GM12878 (cell line): ENCODE data around the gene DDX42. TPM values are rescaled to one million over a fixed set of nuclear protein-coding genes. Genes with fewer than 3 reads are reported as not detected.

Experiments
- ATAC-seq: fragments of 200-7000 bp; cut with Tn5 transposase; 3 replicates; pipeline ENCODE4 v1.9.1; 2020; ENCODE audit warnings: mild to moderate bottlenecking, moderate library complexity
- BruUV-seq: library from RNA; stranded (reverse); fragments of 400-500 nt; replicated peaks from 2 replicates; lab custom pipeline; 2021; lab: Mats Ljungman, UMichigan
- CTCF ChIA-PET: fragments of 300-600 bp; sonication (Branson Sonifier 250); formaldehyde crosslinking; extraction: SDS; loops from one replicate; lab custom pipeline; 2021; ENCODE audit warnings: inconsistent platforms; lab: Yijun Ruan, JAX
- POLR2A ChIA-PET: fragments of 350-600 bp; formaldehyde crosslinking; extraction: SDS; loops from one replicate; lab custom pipeline; 2021; ENCODE audit warnings: inconsistent platforms; lab: Charles Lee
- RAD21 ChIA-PET: fragments of 300-600 bp; sonication (Branson Sonifier 250); formaldehyde crosslinking; loops from one replicate; lab custom pipeline; 2023; ENCODE audit warnings: antibody characterized with exemption; ENCODE audit not compliant: unreplicated experiment; lab: Charles Lee
- SMC1A ChIA-PET: fragments of 300-600 bp; sonication (Branson Sonifier 250); formaldehyde crosslinking; loops from one replicate; lab custom pipeline; 2023; ENCODE audit not compliant: unreplicated experiment, uncharacterized antibody; lab: Charles Lee
- DNase-seq: peaks from one replicate; pipeline ENCODE4 v3.0.0-alpha.2; 2011; ENCODE audit warnings: low read depth, low spot score
- FAIRE-seq: peaks from 3 replicates; lab custom pipeline; 2011; peaks lifted over from hg19 to GRCh38; lab: Jason Lieb, UNC
- H2AFZ ChIP-seq: 2 replicates; pipeline ENCODE4 v1.6.0; 2011; ENCODE audit warnings: low read depth, low read length, control low read depth; ENCODE audit not compliant: control insufficient read depth
- H3K27ac ChIP-seq: 2 replicates; pipeline ENCODE4 v1.5.1; 2011; ENCODE audit warnings: control low read depth; ENCODE audit not compliant: control insufficient read depth, insufficient read depth
- H3K27me3 ChIP-seq, 2 experiments: replicated peaks in 1 of 2; 2 replicates each; pipeline versions ENCODE4 v1.6.0 to v1.6.1; 2011; ENCODE audit warnings: low read length in 1 of 2; ENCODE audit not compliant: control insufficient read depth in 2 of 2, insufficient read depth in 2 of 2
- H3K36me3 ChIP-seq, 2 experiments: 2 replicates each; pipeline ENCODE4 v1.5.1; 2011; ENCODE audit warnings: low read length in 1 of 2; ENCODE audit not compliant: control insufficient read depth in 2 of 2, insufficient read depth in 2 of 2
- H3K4me1 ChIP-seq: 2 replicates; pipeline ENCODE4 v1.6.1; 2011; ENCODE audit warnings: mild to moderate bottlenecking, low read length, moderate library complexity, mixed read lengths; ENCODE audit not compliant: control insufficient read depth, insufficient read depth
- H3K4me2 ChIP-seq: 2 replicates; pipeline ENCODE4 v1.6.0; 2011; ENCODE audit warnings: control low read depth; ENCODE audit not compliant: control insufficient read depth, insufficient read depth
- H3K4me3 ChIP-seq: fragments of 200-600 bp; sonication (generic); 2 replicates; pipeline ENCODE4 v1.5.1; 2016
- H3K79me2 ChIP-seq: 2 replicates; pipeline ENCODE4 v1.6.0; 2011; ENCODE audit warnings: low read length; ENCODE audit not compliant: control insufficient read depth, insufficient read depth
- H3K9ac ChIP-seq: 2 replicates; pipeline ENCODE4 v1.8.0; 2011; ENCODE audit warnings: low read length, control low read depth, mixed read lengths; ENCODE audit not compliant: control insufficient read depth, insufficient read depth
- H3K9me3 ChIP-seq: replicated peaks from 3 replicates; pipeline ENCODE4 v1.5.1; 2011; ENCODE audit warnings: mild to moderate bottlenecking, low read length; ENCODE audit not compliant: control insufficient read depth, insufficient read depth
- H4K20me1 ChIP-seq: 2 replicates; pipeline ENCODE4 v1.6.0; 2011; ENCODE audit not compliant: control insufficient read depth, insufficient read depth
- ATF7 ChIP-seq: fragments of 450-650 bp; IDR thresholded peaks from 2 replicates; pipeline ENCODE4 v1.6.1; 2016; ENCODE audit warnings: low read depth, mild to moderate bottlenecking
- BHLHE40 ChIP-seq, 2 experiments: fragments of 450-650 bp in 1 of 2; IDR thresholded peaks; 2 replicates each; pipeline ENCODE4 v1.6.1; 2011 to 2017; ENCODE audit warnings: low read depth in 2 of 2, borderline replicate concordance in 1 of 2, improper control_type of control experiment in 1 of 2, low read length in 1 of 2, mild to moderate bottlenecking in 1 of 2
- CHD1 ChIP-seq: IDR thresholded peaks from 2 replicates; pipeline ENCODE4 v1.6.1; 2012; ENCODE audit warnings: low read depth, low read length, improper control_type of control experiment
- EED ChIP-seq: sonication (generic); IDR thresholded peaks from 2 replicates; pipeline ENCODE4 v1.6.1; 2016; ENCODE audit warnings: antibody characterized with exemption, low read depth
- KAT2A ChIP-seq: conservative IDR thresholded peaks from 2 replicates; pipeline ENCODE4 v1.6.1; 2011; ENCODE audit warnings: low read depth, low read length; ENCODE audit not compliant: control insufficient read depth
- LARP7 ChIP-seq: fragments of 450-650 bp; IDR thresholded peaks from 2 replicates; pipeline ENCODE4 v1.6.1; 2017; ENCODE audit warnings: mild to moderate bottlenecking
- MAX ChIP-seq: IDR thresholded peaks from 2 replicates; pipeline ENCODE4 v1.6.1; 2012; ENCODE audit warnings: low read depth, low read length, improper control_type of control experiment
- MEF2A ChIP-seq: IDR thresholded peaks from 2 replicates; pipeline ENCODE4 v1.6.1; 2011; ENCODE audit warnings: low read depth, mild to moderate bottlenecking, low read length, moderate library complexity; ENCODE audit not compliant: insufficient read depth
- MYC ChIP-seq: IDR thresholded peaks from 2 replicates; pipeline ENCODE4 v1.6.1; 2011; ENCODE audit warnings: mild to moderate bottlenecking, low read length, moderate library complexity, inconsistent platforms; ENCODE audit not compliant: insufficient read depth, insufficient replicate concordance, insufficient read length, severe bottlenecking
- NFYA ChIP-seq: IDR thresholded peaks from 2 replicates; pipeline ENCODE4 v1.6.1; 2011; ENCODE audit warnings: low read depth, mild to moderate bottlenecking, low read length, improper control_type of control experiment, borderline replicate concordance
- PML ChIP-seq: IDR thresholded peaks from 2 replicates; pipeline ENCODE4 v1.6.1; 2012; ENCODE audit warnings: low read length, inconsistent platforms
- RAD21 ChIP-seq: IDR thresholded peaks from 2 replicates; pipeline ENCODE4 v1.6.1; 2011; ENCODE audit warnings: mild to moderate bottlenecking, low read depth, low read length, moderate library complexity; ENCODE audit not compliant: insufficient read depth
- RB1 ChIP-seq: fragments of 450-650 bp; formaldehyde crosslinking; IDR thresholded peaks from 2 replicates; pipeline ENCODE4 v1.6.1; 2017; ENCODE audit warnings: mild to moderate bottlenecking, borderline replicate concordance
- SMARCA5 ChIP-seq: fragments of 450-650 bp; IDR thresholded peaks from 2 replicates; pipeline ENCODE4 v1.6.1; 2017; ENCODE audit warnings: mild to moderate bottlenecking
- USF1 ChIP-seq: IDR thresholded peaks from 2 replicates; pipeline ENCODE4 v1.6.1; 2011; ENCODE audit warnings: borderline replicate concordance, low read depth, mild to moderate bottlenecking, moderate library complexity, mixed read lengths, low read length; ENCODE audit not compliant: insufficient read depth; ENCODE audit errors: extremely low read length
- YY1 ChIP-seq: IDR thresholded peaks from 2 replicates; pipeline ENCODE4 v1.6.1; 2011; ENCODE audit warnings: low read depth, mild to moderate bottlenecking, low read length
- ZNF384 ChIP-seq: IDR thresholded peaks from 2 replicates; pipeline ENCODE4 v1.6.1; 2012; ENCODE audit warnings: low read depth, mild to moderate bottlenecking, low read length, improper control_type of control experiment, borderline replicate concordance
- WGBS: methylation state at CpG from one replicate; pipeline ENCODE4 v1.1.6; 2016; ENCODE audit warnings: low lambda C conversion rate; ENCODE audit not compliant: insufficient replicate concordance, insufficient coverage; ENCODE audit errors: missing lambda C conversion rate; 5-methylcytosine and 5-hydroxymethylcytosine counted together
- in situ Hi-C: fragments of 300-500 bp; cut with MboI; formaldehyde crosslinking; loops from 9 replicates; pipeline ENCODE4 v1.14.3; 2018; ENCODE audit warnings: mixed read lengths
- intact Hi-C: fragments of 100-400 bp; cut with micrococcal nuclease; formaldehyde crosslinking; loops from one replicate; pipeline ENCODE4 v1.14.2; 2022; ENCODE audit not compliant: unreplicated experiment
- polyA plus RNA-seq, 11 experiments: library from polyadenylated mRNA; depleted of rRNA in 4 of 11; unstranded in 6 of 11; stranded (reverse) in 5 of 11; fragments of >200 nt; fragmentation: Nextera tagmentation in 4 of 11; fragmentation: Illumina TruSeq in 1 of 11; extraction: Ambion mirVana in 4 of 11; extraction: Trizol in 1 of 11; gene quantifications; 1 replicate in 1 of 11; 2 replicates in 10 of 11; pipeline versions ENCODE4 v1.2.1 to v1.2.3, GENCODE V29; 2011 to 2016; ENCODE audit warnings: inconsistent platforms in 2 of 11, missing spikeins in 2 of 11, low read depth in 1 of 11
- total RNA-seq, 4 experiments: library from RNA; depleted of rRNA in 3 of 4; stranded (reverse); fragments of >200 nt in 3 of 4; fragmentation: Illumina TruSeq in 1 of 4; extraction: Trizol in 1 of 4; gene quantifications; 2 replicates each; pipeline versions ENCODE4 v1.2.1 to v1.2.3, GENCODE V29; 2013 to 2021
- TF ChIP-seq, protein P1 (sequence below), 3 experiments: IDR thresholded peaks in 2 of 3; conservative IDR thresholded peaks in 1 of 3; 2 replicates each; pipeline ENCODE4 v1.5.1; 2011; ENCODE audit warnings: low read depth in 3 of 3, low read length in 3 of 3, mild to moderate bottlenecking in 3 of 3, control low read depth in 2 of 3, moderate library complexity in 2 of 3, inconsistent platforms in 1 of 3, mixed read lengths in 1 of 3; ENCODE audit not compliant: control insufficient read depth in 2 of 3, insufficient read depth in 1 of 3; ENCODE audit errors: extremely low read depth in 1 of 3

Gene DDX42
- total and polyA plus RNA-seq, 10 of the 15 experiments (the other 5 are each of a cell fraction or from before 2014, with no cell fraction given), result 14.6 to 147 (median 65.3) TPM

DNA sequence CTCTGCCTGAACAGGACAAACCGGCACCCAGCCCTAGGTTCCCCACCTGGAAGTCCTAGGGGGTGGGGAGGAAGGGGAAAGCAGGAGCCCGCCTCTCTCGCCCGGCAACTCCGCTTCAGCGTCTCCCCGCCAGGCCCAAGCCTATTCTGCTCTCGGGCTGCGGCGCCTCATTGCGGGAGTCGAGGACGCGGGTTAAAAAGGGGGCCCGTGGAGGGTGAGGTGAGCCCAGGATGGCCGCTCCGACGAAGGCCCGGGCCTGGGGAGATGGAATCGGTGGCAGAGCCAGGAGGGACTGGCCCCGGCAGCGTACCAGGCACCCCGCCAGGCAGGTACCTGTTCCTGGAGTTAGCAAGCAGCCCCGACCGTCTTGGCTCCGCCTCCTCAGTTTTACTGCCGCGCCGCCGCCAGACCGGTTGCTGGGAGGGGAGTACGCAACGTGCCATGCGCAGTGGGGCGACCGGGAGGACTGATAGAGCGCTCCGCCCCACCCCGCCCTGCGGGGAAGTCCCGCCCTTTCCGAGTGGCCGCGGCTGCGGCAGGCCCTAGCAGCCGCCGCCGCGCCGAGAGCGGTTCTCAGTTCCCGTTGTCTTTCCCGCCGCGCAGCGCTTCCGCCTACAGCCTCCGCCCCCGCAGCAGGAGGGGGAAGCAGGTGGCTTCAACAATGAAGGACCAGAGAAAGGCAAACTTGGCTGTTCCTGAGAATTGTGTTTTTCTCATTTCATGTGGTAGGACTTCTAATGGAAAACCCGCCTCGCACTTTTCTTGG is 32.4 kb upstream of the DDX42 start, which contains the start of gene STRADA:
STRADA (minus strand) TSS at position 392 of the 766 bp plus-strand sequence. CDS start 13,430 bp downstream, outside the sequence.
- ATAC-seq (peak; percentile 90), FAIRE-seq (peak; percentile 95), DNase-seq (peak; percentile 95)
- WGBS, result under 1% methylated on average over 61 of the region's 61 CpGs
- SMC1A ChIA-PET, result interaction anchor here (0.9 to 1.8 kb wide), 21 partner anchors 9 to 191 kb away, joined by 3 to 11 read pairs (median 4); partner anchors contain the start of genes CCDC47, DDX42 and FTSJ3
- Histone ChIP-seq H3K79me2 (peaks cover 21% of the 10 kb centered on the region), H3K9ac (peak within 1 kb of the TSS; percentile 97), H4K20me1 (no peaks in the 10 kb centered on the region), H3K4me2 (peak within 1 kb of the TSS; percentile 84), H3K9me3 (no peaks in the 10 kb centered on the region), H3K36me3 (peaks cover 3 to 8% of the 10 kb centered on the region in 2 experiments; a peak in 2 of 4 replicates), H3K4me1 (peaks cover 11% of the 10 kb centered on the region), H3K4me3 (peak within 1 kb of the TSS; percentile 96), H3K27me3 (no peaks in the 10 kb centered on the region), H3K27ac (peak within 1 kb of the TSS; percentile 97), H2AFZ (peak within 1 kb of the TSS; percentile 80)
- POLR2A ChIA-PET, result interaction anchor here (0.6 to 3.2 kb wide), 24 partner anchors 9 to 765 kb away, joined by 3 to 49 read pairs (median 4); partner anchors contain the start of genes CCDC47, CEP95, DDX42 and LIMD2
- CTCF ChIA-PET, result interaction anchor here (0.8 to 2.0 kb wide), 12 partner anchors 16 to 130 kb away, joined by 3 to 11 read pairs (median 5); partner anchors contain the start of genes CCDC47, DDX42 and LIMD2
- no TSS peak for BruUV-seq
- intact Hi-C loops (loop anchor here (1.0 to 2.0 kb wide), 3 partner anchors 32 to 101 kb away; partner anchors contain the start of genes CCDC47 and SMARCD2), in situ Hi-C loops (no loop called here)
- RAD21 ChIA-PET, result interaction anchor here (0.7 to 1.6 kb wide), 13 partner anchors 25 to 190 kb away, joined by 3 to 24 read pairs (median 4); partner anchors contain the start of genes CCDC47, DDX42, LIMD2 and MAP3K3
- TF ChIP-seq PML (peak; percentile 86), MEF2A (0 out of 2 replicates have a peak, but pooled peaks have one; percentile 33), NFYA (no peak), KAT2A (no peak), MYC (no peak), MAX (no peak), ZNF384 (no peak), RAD21 (no peak), BHLHE40 (IDR thresholded peaks at IDR 0.05; ENCODE audit: borderline replicate concordance in 1 of 2, low read depth in 2 of 2, low read length in 1 of 2) (peak; percentile 47 to 75; a peak in 3 of 4 replicates), ATF7 (peak; percentile 32; the same call in 1 of the 2 replicates), EED (peak; percentile 85), LARP7 (peak; percentile 91), CHD1 (no peak), SMARCA5 (peak; percentile 98), YY1 (peak; percentile 58; the same call in 1 of the 2 replicates), USF1 (no peak), RB1 (peak; percentile 93)
- TF ChIP-seq, protein P1, sequence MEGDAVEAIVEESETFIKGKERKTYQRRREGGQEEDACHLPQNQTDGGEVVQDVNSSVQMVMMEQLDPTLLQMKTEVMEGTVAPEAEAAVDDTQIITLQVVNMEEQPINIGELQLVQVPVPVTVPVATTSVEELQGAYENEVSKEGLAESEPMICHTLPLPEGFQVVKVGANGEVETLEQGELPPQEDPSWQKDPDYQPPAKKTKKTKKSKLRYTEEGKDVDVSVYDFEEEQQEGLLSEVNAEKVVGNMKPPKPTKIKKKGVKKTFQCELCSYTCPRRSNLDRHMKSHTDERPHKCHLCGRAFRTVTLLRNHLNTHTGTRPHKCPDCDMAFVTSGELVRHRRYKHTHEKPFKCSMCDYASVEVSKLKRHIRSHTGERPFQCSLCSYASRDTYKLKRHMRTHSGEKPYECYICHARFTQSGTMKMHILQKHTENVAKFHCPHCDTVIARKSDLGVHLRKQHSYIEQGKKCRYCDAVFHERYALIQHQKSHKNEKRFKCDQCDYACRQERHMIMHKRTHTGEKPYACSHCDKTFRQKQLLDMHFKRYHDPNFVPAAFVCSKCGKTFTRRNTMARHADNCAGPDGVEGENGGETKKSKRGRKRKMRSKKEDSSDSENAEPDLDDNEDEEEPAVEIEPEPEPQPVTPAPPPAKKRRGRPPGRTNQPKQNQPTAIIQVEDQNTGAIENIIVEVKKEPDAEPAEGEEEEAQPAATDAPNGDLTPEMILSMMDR (IDR thresholded peaks at IDR 0.05 in 2 of 3, conservative IDR thresholded peaks at IDR 0.05 in 1 of 3; ENCODE audit: control insufficient read depth in 2 of 3, extremely low read depth in 1 of 3, insufficient read depth in 1 of 3, low read depth in 3 of 3, low read length in 3 of 3), result no peak
